Neural progenitor cell (in vitro differentiated cells): ENCODE results near the gene CNRIP1.

Experiments
- EZH2 ChIP-seq: fragments of 200-600 bp; sonication (generic); IDR thresholded peaks from 2 replicates; pipeline ENCODE4 v1.6.1; 2017; ENCODE audit warnings: antibody characterized with exemption, mild to moderate bottlenecking, moderate library complexity
- TF ChIP-seq, protein P1 (sequence below): fragments of 200-600 bp; sonication (generic); IDR thresholded peaks from 2 replicates; pipeline ENCODE4 v1.5.1; 2017; ENCODE audit warnings: antibody characterized with exemption, mild to moderate bottlenecking

DNA sequence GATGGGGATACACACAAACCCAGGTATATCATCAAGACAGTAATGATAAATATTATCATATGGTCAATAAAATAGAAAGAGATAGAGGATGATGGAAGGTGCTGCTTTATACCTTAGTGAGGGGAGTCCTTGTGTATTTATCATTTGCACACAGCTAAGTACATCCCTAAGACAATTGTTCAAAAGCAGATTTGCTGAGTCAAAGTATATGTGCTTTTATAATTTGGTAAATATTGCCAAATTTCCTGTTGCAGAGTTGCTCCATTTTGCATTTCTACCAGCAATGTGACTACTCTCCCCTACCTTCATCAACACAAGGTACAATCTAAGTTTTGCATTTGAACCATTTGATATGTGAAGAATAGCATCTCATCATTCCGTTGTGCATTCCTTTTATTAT, 22.7 kb upstream of the CNRIP1 start:
- TF ChIP-seq, protein P1, sequence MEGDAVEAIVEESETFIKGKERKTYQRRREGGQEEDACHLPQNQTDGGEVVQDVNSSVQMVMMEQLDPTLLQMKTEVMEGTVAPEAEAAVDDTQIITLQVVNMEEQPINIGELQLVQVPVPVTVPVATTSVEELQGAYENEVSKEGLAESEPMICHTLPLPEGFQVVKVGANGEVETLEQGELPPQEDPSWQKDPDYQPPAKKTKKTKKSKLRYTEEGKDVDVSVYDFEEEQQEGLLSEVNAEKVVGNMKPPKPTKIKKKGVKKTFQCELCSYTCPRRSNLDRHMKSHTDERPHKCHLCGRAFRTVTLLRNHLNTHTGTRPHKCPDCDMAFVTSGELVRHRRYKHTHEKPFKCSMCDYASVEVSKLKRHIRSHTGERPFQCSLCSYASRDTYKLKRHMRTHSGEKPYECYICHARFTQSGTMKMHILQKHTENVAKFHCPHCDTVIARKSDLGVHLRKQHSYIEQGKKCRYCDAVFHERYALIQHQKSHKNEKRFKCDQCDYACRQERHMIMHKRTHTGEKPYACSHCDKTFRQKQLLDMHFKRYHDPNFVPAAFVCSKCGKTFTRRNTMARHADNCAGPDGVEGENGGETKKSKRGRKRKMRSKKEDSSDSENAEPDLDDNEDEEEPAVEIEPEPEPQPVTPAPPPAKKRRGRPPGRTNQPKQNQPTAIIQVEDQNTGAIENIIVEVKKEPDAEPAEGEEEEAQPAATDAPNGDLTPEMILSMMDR: no peak
- no peak for TF ChIP-seq EZH2
